ENCODE data around the gene RBM15. TPM values are rescaled to one million over a fixed set of nuclear protein-coding genes. Genes with fewer than 3 reads are reported as not detected.

RBM15 gene
- total RNA-seq, 1 donor = 38.0 TPM

GRCh38 chr1:110340207-110340468, 961 bp downstream of the RBM15 start:
- no peak overlapping the region for H2AFZ ChIP-seq (ENCODE audit: low read length)
- H3K36me3 ChIP-seq (ENCODE audit: insufficient read depth, low read length) = peaks cover 19% of the 10 kb centered on the region
- H3K4me2 ChIP-seq (ENCODE audit: insufficient read depth, low read length) = peak overlapping the region; percentile 87

GRCh38 chr1:110341146-110341871, 2.1 kb downstream of the RBM15 start:
- H3K4me2 ChIP-seq (ENCODE audit: insufficient read depth, low read length) = peak overlapping the region; percentile 87
- H3K27me3 ChIP-seq (ENCODE audit: insufficient read depth, low read length) = no peaks in the 10 kb centered on the region
- peaks cover 51% of the 10 kb centered on the region for H3K4me1 ChIP-seq (ENCODE audit: insufficient read depth, low read length)
- no peak for DNase-seq (ENCODE audit: insufficient read length, low spot score, missing footprints)
- H2AFZ ChIP-seq (ENCODE audit: low read length) = no peak overlapping the region
- H3K4me3 ChIP-seq (ENCODE audit: insufficient read depth, low read length) = peak overlapping the region; percentile 99
- H3K36me3 ChIP-seq (ENCODE audit: insufficient read depth, low read length) = peaks cover 24% of the 10 kb centered on the region
- H4K20me1 ChIP-seq (ENCODE audit: insufficient read depth, low read length) = peaks cover 41% of the 10 kb centered on the region
- no peak for TF ChIP-seq CTCF (IDR thresholded peaks at IDR 0.05; ENCODE audit: extremely low read depth, low read depth, low read length)
- no peaks in the 10 kb centered on the region for H3K9me3 ChIP-seq (ENCODE audit: low read depth, low read length)
- H3K27ac ChIP-seq (ENCODE audit: low read depth, low read length) = peak overlapping the region; percentile 95
- peaks cover 70% of the 10 kb centered on the region for H3K79me2 ChIP-seq (ENCODE audit: insufficient read depth, low read length)

More at GRCh38 chr1:110340207-110340468, 961 bp downstream of the RBM15 start:
- TF ChIP-seq CTCF (IDR thresholded peaks at IDR 0.05; ENCODE audit: extremely low read depth, low read depth, low read length) = no peak
- Histone ChIP-seq H3K4me1 (ENCODE audit: insufficient read depth, low read length) (peaks cover 51% of the 10 kb centered on the region), H3K27ac (ENCODE audit: low read depth, low read length) (peak overlapping the region; percentile 95), H3K4me3 (ENCODE audit: insufficient read depth, low read length) (peak overlapping the region; percentile 99), H4K20me1 (ENCODE audit: insufficient read depth, low read length) (peaks cover 41% of the 10 kb centered on the region), H3K79me2 (ENCODE audit: insufficient read depth, low read length) (peaks cover 58% of the 10 kb centered on the region), H3K27me3 (ENCODE audit: insufficient read depth, low read length) (no peaks in the 10 kb centered on the region), H3K9me3 (ENCODE audit: low read depth, low read length) (no peaks in the 10 kb centered on the region)
- DNase-seq (ENCODE audit: insufficient read length, low spot score, missing footprints) = peak; percentile 77

- Histone ChIP-seq H2AFZ (ENCODE audit: low read length) (no peak overlapping the region), H3K27ac (ENCODE audit: low read depth, low read length) (no peak overlapping the region), H3K4me3 (ENCODE audit: insufficient read depth, low read length) (peak overlapping the region; percentile 31), H4K20me1 (ENCODE audit: insufficient read depth, low read length) (peaks cover 41% of the 10 kb centered on the region), H3K79me2 (ENCODE audit: insufficient read depth, low read length) (peaks cover 76% of the 10 kb centered on the region), H3K27me3 (ENCODE audit: insufficient read depth, low read length) (no peaks in the 10 kb centered on the region), H3K4me1 (ENCODE audit: insufficient read depth, low read length) (peaks cover 51% of the 10 kb centered on the region), H3K4me2 (ENCODE audit: insufficient read depth, low read length) (peak overlapping the region; percentile 87), H3K36me3 (ENCODE audit: insufficient read depth, low read length) (peaks cover 30% of the 10 kb centered on the region), H3K9me3 (ENCODE audit: low read depth, low read length) (no peaks in the 10 kb centered on the region)
- no peak for TF ChIP-seq CTCF (IDR thresholded peaks at IDR 0.05; ENCODE audit: extremely low read depth, low read depth, low read length)
- no peak for DNase-seq (ENCODE audit: insufficient read length, low spot score, missing footprints)
These were observed 2.7 kb downstream of the RBM15 start for GRCh38 chr1:110341872-110342331.

GRCh38 chr1:110343249-110343648, 4.1 kb downstream of the RBM15 start:
- Histone ChIP-seq H3K79me2 (ENCODE audit: insufficient read depth, low read length) (peaks cover 89% of the 10 kb centered on the region), H3K4me3 (ENCODE audit: insufficient read depth, low read length) (peak overlapping the region; percentile 36), H3K27me3 (ENCODE audit: insufficient read depth, low read length) (no peaks in the 10 kb centered on the region), H3K9me3 (ENCODE audit: low read depth, low read length) (no peaks in the 10 kb centered on the region), H3K4me2 (ENCODE audit: insufficient read depth, low read length) (peak overlapping the region; percentile 87), H3K36me3 (ENCODE audit: insufficient read depth, low read length) (peaks cover 39% of the 10 kb centered on the region), H3K27ac (ENCODE audit: low read depth, low read length) (no peak overlapping the region), H2AFZ (ENCODE audit: low read length) (no peak overlapping the region), H4K20me1 (ENCODE audit: insufficient read depth, low read length) (peaks cover 41% of the 10 kb centered on the region), H3K4me1 (ENCODE audit: insufficient read depth, low read length) (peaks cover 48% of the 10 kb centered on the region)
- no peak for TF ChIP-seq CTCF (IDR thresholded peaks at IDR 0.05; ENCODE audit: extremely low read depth, low read depth, low read length)
- no peak for DNase-seq (ENCODE audit: insufficient read length, low spot score, missing footprints)

All from osteoblast (primary cell).